ENCODE data around the gene PFDN4.
"Not testable (repeated sequence)": the region's sequence is repeated elsewhere in the genome, so short reads cannot be mapped to it uniquely, and the experiment has no call there.

The PFDN4 gene

DNA sequence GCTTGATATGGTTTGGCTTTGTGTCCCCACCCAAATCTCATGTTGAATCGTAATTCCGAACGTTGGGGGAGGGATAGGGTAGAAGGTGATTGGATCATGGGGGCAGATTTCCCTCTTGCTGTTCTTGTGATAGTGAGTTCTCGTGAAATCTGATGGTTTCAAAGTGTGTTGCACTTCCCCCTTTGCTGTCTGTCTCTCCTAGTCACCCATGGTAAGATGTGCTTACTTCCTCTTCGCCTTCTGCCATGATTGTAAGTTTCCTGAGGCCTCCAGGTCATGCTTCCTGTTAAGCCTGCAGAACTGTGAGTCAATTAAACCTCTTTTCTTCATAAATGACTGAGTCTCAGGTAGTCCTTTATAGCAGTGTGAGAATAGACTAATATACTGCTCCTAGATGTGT is 19.9 kb downstream of the PFDN4 start:
- peak; percentile 22 for DNase-seq

DNA sequence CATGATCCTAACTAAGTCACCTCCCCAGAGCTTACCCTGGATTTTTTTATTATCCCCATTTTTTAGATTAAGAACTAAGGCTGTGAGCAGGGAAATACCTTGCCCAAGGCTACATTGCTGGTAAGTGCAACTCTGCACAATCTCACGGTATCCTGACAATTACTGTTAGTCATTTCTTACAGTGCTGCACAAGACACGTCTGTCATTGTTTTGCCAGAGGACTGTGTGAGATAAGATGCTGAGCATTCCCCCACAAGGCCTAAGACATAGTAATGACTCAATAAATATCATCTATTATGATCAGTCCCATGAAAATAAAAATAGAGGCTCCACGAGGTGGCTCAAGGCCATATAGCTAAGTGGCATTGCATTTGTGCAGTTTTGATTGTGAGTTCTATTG is 21.0 kb downstream of the PFDN4 start:
- DNase-seq = peak; percentile 18

DNA sequence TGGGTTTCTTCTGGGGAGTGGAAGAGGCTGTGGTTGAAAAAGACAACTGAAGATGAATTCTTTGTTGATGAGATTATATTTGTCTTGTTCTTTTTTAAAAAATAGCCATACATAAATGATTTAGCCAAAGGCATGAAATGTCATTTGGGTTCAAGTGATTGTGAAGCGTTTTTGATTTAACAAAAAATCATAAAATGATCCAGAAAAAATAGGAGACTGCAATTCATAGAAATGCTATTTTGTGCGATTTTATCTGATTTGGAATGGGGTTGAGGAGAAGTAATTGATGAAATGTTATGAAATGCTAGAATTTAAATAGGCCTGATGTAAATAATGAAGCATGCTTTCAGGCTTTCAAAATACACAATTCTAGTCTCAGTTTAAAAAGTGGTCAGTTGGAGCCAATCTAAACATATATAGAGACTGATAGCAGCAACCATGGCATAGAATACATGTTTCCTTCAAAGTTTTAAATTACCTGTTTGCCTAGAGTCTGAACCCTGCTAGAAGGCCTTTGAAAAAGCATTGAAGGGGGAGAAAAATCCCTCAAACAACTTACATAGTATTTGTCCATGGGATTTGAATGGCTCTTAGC is 21.8 kb downstream of the PFDN4 start:
- DNase-seq = no peak

DNA sequence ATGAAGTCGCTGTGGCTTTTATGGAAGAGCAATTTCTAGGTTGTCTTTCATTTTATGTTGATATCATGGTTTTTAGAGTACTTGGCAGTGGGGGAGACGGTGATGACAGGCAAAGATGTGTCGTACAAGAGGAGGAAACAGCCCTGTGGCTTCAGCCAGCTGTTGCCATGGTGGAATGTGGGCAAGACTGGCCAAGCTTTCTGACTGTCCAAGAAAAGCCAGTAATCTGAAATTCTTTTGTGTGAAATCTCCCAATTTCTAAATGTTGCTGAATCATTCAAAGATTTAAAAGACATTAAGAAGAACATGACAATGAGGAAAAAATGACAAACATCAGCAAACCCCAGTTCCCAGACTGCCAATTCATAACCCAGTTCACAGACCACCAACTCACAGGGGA is 23.1 kb downstream of the PFDN4 start:
- DNase-seq = no peak

DNA sequence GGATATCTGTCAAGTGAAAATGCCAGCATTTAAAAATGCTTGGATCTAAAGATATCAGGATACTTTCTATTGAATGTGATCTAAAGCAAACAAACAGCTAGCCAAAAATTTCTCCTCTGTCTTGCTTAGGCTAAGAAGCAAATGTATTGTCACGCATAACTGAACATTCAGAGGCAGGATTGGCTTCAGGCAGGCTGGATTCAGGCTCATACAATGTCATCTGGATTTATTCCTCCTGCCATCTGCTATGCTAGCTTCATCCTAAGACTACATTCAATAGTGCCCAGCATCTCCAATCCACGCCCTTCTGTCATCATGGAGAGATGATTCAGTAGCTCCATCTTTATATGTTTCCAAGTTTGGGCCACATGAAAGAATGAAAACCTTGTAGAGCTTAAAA is 27.1 kb downstream of the PFDN4 start:
- no peak for DNase-seq

DNA sequence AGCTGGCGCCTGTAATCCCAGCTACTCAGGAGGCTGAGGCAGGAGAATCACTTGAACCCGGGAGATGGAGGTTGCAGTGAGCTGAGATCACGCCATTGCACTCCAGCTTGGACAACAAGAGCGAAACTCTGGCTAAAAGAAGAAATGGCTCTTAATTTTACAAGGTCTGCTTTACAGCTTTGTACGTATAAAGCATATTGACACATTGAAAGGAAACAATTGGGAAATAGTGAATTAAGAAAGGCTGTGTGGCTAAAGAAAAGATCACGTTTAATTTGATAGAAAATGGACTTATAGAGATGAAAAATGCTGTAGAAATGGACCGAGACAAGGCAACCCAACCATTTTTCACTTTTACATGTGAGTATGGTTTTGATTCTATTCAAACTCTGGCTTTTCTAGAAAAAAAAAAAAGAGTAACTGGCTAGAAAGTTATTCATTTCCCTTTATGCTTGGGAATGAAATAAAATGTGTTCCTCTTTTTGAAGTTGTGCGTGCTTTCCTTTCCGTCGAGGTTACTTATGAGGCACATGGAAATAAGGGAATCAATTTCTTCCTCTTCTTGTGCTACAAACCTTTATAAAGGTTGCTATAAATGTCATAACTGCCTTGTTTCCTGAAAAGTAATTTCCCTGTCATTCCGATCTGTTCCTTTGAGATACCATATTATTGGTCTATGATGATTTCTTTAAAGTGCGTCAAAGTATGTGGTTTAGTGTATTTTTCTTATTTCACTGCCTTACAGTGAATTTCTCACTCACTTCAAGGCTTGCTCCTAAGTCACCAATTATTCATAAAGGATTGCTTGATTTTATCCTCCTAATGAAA is 29.4 kb downstream of the PFDN4 start:
- peak; percentile 13 for DNase-seq

DNA sequence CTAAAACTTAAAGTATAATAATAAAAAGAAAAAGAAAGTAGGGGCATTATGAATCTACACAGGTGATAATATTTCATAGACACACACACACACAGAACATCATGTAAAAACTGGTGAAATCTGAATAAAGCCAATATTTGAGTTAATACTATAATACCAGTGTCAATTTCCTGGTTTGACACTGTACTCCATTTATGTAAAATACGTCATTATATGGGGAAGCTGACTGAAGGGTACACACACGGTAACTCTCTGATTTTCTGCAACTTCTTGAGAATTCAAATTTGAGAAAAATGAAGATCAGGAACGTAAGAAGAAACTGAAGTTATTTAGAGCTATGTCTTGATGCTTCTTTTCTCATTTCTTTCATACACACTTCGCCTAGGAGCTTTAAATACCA is 36.2 kb downstream of the PFDN4 start:
- DNase-seq = no peak

DNA sequence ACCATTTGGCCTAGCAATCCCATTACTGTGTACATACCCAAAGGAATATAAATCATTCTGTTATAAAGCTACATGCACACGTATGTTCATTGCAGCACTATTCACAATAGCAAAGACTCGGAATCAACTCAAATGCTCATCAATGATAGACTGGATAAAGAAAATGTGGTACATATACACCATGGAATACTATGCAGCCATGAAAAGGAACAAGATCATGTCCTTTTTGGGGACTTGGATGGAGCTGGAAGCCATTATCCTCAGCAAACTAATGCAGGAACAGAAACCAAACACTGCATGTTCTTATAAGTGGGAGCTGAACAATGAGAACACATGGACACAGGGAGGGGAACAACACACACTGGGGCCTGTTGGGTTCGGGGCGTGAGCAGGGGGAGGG is 40.8 kb downstream of the PFDN4 start:
- DNase-seq = not testable (repeated sequence)

DNA sequence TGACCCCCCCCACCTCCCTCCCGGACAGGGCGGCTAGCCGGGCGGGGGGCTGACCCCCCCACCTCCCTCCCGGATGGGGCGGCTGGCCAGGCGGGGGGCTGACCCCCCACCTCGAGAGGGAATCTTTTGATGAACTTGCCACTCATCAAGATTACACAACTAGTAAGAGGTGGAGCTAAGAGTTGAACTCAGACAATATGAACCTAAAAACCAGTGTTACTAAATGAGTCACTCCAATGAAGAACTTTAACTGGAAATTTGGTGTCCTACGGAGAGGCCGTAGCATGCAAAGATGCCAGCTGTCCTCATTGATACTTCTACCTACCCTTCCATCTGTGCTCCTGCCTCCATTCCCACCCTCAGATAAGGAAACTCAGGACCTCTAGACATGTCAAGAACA is 42.8 kb downstream of the PFDN4 start:
- DNase-seq = no peak

DNA sequence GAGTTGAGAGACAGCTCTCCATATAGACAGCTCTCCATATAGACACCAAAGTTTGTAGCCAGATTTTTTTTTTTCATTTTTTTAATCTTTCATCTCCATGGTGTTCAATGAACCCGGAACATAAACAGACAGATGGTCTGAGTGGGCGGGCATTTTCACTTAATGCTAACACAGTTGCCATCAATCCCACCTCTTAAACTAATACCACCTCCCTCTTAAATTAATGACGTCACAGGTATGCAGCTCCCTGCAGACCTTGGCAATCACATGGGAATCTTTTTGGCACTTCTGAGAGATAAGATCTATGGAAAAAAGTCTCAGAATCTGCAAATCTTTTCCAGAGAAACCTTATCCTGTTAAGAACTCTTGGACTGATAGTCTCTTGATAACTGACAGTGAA is 43.2 kb downstream of the PFDN4 start:
- no peak for DNase-seq

DNA sequence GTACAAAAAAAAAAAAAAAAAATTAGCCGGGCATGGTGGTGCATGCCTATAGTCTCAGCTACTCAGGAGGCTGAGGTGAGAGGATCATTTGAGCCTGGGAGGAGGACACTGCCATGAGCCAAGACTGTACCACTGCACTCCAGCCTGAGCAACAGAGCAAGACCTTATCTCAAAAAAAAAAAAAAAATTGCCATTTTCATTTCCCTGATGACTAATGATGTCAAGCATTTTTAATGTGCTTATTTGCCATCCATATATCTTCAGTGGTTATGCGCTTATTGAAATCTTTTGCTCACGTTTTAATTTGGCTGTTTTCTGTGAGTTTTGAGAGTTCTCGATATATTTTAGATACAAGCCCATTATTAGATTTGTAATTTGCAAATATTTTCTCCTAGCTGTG is 46.7 kb downstream of the PFDN4 start:
- no peak for DNase-seq

DNA sequence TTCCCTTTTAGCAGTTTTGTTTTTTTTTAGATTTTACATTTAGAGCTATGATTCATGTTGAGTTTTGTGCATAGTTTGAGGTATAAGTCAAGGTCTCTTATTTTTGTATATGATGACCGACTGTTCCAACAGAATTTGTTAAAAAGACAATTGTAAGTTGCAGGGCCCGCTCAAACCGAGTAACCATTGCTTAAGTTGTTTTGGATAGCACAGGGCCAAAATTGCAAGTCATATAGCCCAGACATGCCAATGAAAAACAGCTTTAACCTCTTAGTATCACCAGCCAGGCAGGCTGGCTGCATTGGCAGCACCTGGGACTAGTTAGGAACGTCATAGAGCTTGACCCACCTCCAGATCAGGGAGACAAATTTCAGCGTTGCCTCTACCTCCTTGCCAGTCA is 47.3 kb downstream of the PFDN4 start:
- no peak for DNase-seq

DNA sequence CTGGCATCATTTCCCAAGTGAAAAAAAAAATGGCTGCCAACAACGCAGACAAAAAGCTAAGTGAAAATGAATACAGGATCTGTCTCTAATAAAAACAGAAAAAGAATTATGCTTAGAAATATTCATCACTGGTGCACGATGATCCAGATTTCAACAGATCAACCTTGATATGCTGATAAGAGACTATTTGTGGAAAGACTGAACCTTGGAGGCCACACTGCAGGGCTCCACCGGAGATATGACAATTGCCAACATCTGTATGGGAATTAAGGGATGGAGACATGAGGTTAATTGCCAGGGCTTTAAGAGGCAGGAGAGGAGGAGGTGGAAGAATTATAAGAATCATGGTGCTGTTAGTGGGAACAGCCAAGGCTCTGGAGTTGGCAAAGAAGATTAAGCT is 48.3 kb downstream of the PFDN4 start:
- no peak for DNase-seq

DNA sequence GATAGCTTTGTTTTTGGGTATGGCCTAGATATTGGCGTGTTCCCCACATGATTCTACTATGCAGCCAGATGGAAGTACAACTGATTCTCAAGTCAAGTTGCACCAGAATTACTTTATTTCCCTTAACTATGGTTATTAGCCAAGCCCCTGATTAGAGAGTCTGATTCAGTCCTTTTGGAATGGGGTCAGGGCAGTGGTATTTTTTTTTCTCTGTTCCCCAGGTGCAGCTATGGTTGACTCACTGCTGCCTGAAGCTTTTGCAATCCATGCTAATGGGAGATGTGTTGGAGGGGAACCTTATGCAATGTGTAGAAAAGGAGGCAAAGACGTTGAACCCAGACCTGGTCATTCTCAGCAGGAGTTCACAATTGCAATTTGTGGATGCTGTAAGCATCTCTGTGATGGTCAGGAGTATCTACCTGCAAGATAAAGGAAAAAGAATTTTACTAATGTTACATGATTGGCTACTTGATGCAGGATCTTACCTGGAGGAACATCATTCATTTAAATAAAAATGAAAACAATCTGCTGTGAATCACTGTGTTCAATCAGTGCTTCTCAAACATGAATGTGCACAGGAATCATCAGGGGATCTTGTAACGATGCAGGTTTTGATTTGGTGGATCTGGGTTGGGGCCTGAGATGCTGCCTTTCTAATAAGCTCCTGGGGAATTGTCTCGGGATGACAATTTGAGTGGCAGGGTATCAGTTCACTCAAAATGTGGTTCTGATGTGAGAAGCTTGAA is 49.4 kb downstream of the PFDN4 start:
- DNase-seq = no peak

DNA sequence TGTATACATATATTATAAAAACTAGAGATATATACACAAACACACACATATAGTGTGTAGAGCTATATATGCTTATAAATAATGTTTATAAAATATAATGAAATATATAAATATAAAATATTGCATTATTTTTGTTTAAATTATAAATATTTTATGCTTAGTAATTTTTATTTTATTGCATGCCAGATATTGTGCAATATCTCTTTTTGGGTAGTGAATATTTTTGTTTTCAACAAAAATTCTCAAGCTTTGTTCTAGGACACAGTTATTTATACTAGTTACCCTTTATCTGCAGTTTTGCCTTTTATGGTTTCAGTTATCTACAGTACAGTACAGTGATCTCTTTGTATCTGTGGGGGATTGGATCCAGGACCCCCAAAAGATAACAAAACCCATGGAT is 52.2 kb downstream of the PFDN4 start:
- DNase-seq = no peak

DNA sequence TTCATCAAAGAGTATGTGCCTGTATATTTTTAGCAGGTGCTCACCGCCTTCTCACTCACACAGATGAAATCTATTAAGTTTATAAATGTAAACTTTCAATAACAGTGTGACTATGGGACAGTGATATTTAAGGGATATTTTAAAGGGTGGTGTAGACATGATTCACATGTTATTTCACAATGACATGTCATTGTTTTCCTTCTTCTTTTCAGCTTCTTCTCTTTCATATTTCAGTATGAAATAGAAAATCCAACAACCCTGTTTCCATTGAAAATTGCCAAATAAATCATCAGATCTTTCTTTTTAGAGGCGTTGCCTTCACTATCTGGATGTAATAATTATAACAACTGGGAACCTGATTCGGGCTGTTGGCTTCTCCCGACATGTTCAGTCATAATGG is 54.8 kb downstream of the PFDN4 start:
- DNase-seq = no peak

DNA sequence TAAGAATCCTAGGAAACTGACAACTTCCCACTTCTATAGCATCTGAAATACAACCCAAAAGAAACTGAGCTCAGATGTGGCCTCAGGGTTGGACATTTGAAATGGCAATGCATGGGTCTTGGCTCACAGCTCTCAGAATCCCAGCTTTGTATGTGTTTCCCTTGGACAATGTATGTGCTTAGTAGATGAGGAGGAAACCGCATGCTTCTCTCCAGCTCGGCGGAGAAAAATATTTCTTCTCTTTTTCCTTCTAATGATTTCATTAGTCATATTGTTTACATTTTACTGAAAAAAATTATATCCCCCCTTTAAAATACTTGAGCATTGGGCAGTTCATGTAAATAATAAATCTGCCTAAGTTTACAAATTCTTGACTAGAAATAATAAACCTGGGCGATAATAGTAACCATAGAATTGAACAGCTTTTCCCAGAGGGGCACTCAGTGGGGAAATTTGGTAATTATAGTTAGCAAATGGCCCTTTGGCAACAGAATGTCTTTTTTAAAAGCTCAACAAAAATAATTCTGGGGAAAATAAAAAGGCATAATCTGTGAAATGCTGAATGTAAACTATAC is 55.3 kb downstream of the PFDN4 start:
- no peak for DNase-seq

DNA sequence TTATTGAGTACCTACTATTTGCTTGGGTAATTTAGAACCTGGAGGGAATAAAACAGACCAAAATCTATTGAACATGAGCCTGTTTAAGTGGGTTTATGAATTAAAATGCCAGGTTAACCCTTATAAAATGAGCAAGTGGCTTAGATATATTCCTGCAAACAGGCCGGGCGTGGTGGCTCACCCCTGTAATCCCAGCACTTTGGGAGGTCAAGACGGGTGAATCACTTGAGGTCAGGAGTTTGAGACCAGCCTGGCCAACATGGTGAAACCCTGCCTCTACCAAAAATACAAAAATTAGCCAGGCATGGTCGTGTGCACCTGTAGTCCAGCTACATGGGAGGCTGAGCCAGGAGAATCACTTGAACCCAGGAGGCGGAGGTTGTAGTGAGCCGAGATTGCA is 57.9 kb downstream of the PFDN4 start:
- DNase-seq = not testable (repeated sequence)

DNA sequence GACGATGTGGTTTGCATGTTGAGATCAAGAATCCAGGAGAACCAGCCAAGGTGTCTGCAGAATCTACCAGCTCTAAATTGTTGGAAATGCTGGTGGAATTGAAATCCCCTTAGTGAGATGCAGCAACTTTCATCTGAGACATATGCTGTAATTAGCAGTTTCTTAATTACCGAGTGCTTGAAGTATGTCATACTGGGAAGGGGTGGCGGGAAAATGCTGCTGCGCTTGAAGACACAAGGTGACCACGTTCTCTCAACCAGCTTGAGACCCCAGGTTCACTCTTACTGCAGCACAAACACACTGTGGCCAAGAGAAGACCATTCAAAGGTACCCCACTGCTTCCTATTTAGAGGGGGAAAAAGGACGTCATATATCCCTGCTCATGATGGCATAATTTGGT is 59.0 kb downstream of the PFDN4 start:
- no peak for DNase-seq

DNA sequence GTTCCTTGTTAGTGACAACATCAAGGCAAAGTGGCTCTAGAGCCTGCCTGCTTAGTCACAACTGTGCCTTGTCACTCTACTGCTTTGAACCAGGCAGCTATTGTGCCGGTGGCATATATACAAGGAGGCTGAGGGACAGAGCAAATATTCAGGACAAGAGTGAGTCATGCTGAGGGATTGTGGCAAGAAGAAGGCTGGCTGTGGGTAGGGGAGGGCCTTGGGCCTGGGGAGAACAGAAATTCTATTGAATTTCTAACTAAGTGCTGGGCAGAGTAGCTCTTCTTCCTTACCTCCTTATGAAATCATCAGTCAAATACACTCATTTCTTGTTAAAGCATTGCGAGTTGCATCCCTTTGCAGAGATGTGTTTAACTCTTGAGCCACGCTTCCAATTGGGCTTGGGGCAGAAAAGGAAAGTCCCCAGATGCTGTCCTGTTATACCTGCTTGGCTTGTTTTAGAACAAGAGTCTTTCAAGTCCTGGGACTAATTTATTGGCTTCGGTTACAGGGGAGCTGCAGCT is 59.7 kb downstream of the PFDN4 start:
- DNase-seq = no peak

DNA sequence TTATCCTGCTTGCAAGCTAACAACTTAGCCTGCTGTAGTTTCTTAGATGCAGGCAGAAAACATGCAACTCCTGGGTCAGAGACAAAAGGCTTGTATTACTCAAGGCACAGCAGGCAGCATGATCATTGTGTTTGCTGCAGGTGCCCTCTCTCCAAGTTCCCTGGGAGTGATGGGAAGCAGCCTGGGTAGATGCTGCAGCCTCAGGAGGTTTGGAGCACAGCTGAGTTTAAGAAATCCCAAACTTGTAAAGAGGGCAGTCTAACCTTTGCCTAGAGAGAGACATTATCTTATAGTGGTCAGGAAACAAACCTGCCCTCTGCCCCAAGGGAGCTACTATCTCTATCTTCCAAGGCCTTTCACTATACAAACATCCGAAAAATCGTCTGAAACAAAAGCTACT is 61.1 kb downstream of the PFDN4 start:
- no peak for DNase-seq
